HepG2 (cell line): ENCODE results near the gene TRIM28. TPM values are rescaled to one million over a fixed set of nuclear protein-coding genes. Genes with fewer than 3 reads are reported as not detected.

Experiments used
- BCL3 ChIP-seq: sonication (generic); formaldehyde crosslinking; IDR thresholded peaks from 2 replicates; pipeline ENCODE4 v1.5.1; 2020; ENCODE audit warnings: mild to moderate bottlenecking, missing genetic modification reagents, moderate library complexity
- DR1 ChIP-seq: sonication (generic); formaldehyde crosslinking; IDR thresholded peaks from 2 replicates; pipeline ENCODE4 v1.8.0; 2021; ENCODE audit warnings: mild to moderate bottlenecking, missing genetic modification reagents, inconsistent platforms
- ELF1 ChIP-seq: sonication (generic); formaldehyde crosslinking; IDR thresholded peaks from 2 replicates; pipeline ENCODE4 v1.4.0; 2020; ENCODE audit warnings: missing genetic modification reagents
- EZH2 ChIP-seq: conservative IDR thresholded peaks from 2 replicates; pipeline ENCODE4 v1.6.1; 2012; ENCODE audit warnings: mild to moderate bottlenecking, low read depth, low read length, moderate library complexity
- GATA4 ChIP-seq: sonication (generic); IDR thresholded peaks from 2 replicates; pipeline ENCODE4 v1.6.1; 2016; ENCODE audit warnings: antibody characterized with exemption, low read depth, borderline replicate concordance
- KAT8 ChIP-seq: IDR thresholded peaks from 2 replicates; pipeline ENCODE4 v1.6.1; 2016; ENCODE audit warnings: missing genetic modification reagents, missing compliant biosample characterization
- MXD4 ChIP-seq: IDR thresholded peaks from 2 replicates; pipeline ENCODE4 v1.6.1; 2016; ENCODE audit warnings: mild to moderate bottlenecking, missing biosample characterization, missing genetic modification reagents
- NFRKB ChIP-seq: fragments of 450-650 bp; IDR thresholded peaks from 2 replicates; pipeline ENCODE4 v1.6.1; 2017
- SMC3 ChIP-seq: IDR thresholded peaks from 2 replicates; pipeline ENCODE4 v1.6.1; 2011; ENCODE audit warnings: low read length, improper control_type of control experiment
- ZFP36L1 ChIP-seq: sonication (generic); formaldehyde crosslinking; IDR thresholded peaks from 2 replicates; pipeline ENCODE4 v1.8.0; 2022; ENCODE audit warnings: mild to moderate bottlenecking, missing genetic modification reagents, moderate library complexity
- ZFP82 ChIP-seq: sonication (generic); formaldehyde crosslinking; IDR thresholded peaks from 2 replicates; pipeline ENCODE4 v1.5.1; 2020; ENCODE audit warnings: mild to moderate bottlenecking, missing genetic modification reagents, borderline replicate concordance
- ZNF24 ChIP-seq: fragments of 450-650 bp; IDR thresholded peaks from 2 replicates; pipeline ENCODE4 v1.6.1; 2017; ENCODE audit warnings: antibody characterized with exemption, mild to moderate bottlenecking
- ZNF331 ChIP-seq: sonication (generic); formaldehyde crosslinking; IDR thresholded peaks from 2 replicates; pipeline ENCODE4 v1.4.0; 2020; ENCODE audit warnings: missing genetic modification reagents
- ZNF430 ChIP-seq: sonication (generic); formaldehyde crosslinking; IDR thresholded peaks from 2 replicates; pipeline ENCODE4 v1.9.0; 2021; ENCODE audit warnings: mild to moderate bottlenecking, missing genetic modification reagents
- ZNF431 ChIP-seq: sonication (generic); formaldehyde crosslinking; IDR thresholded peaks from 2 replicates; pipeline ENCODE4 v1.9.0; 2022; ENCODE audit warnings: missing genetic modification reagents, low read depth, mild to moderate bottlenecking, borderline replicate concordance
- ZNF451 ChIP-seq: sonication (generic); formaldehyde crosslinking; IDR thresholded peaks from 2 replicates; pipeline ENCODE4 v1.5.0; 2020; ENCODE audit warnings: mild to moderate bottlenecking, missing genetic modification reagents
- ZNF460 ChIP-seq: sonication (generic); formaldehyde crosslinking; IDR thresholded peaks from 2 replicates; pipeline ENCODE4 v1.5.1; 2020; ENCODE audit warnings: missing genetic modification reagents, mild to moderate bottlenecking, borderline replicate concordance
- ZNF616 ChIP-seq: sonication (generic); formaldehyde crosslinking; IDR thresholded peaks from 2 replicates; pipeline ENCODE4 v1.5.0; 2020; ENCODE audit warnings: low read depth, mild to moderate bottlenecking, missing genetic modification reagents
- ZNF652 ChIP-seq: IDR thresholded peaks from 2 replicates; pipeline ENCODE4 v1.6.1; 2016; ENCODE audit warnings: low read depth, borderline replicate concordance
- ZNF761 ChIP-seq: sonication (generic); formaldehyde crosslinking; conservative IDR thresholded peaks from 2 replicates; pipeline ENCODE4 v1.4.0; 2020; ENCODE audit warnings: mild to moderate bottlenecking, missing genetic modification reagents
- ZSCAN22 ChIP-seq: sonication (generic); formaldehyde crosslinking; IDR thresholded peaks from 2 replicates; pipeline ENCODE4 v1.4.0; 2020; ENCODE audit warnings: mild to moderate bottlenecking, missing genetic modification reagents
- ZZZ3 ChIP-seq: sonication (generic); formaldehyde crosslinking; IDR thresholded peaks from 2 replicates; pipeline ENCODE4 v1.4.0; 2020; ENCODE audit warnings: missing genetic modification reagents, mild to moderate bottlenecking, borderline replicate concordance
- polyA plus RNA-seq, 8 experiments: library from polyadenylated mRNA; depleted of rRNA in 3 of 8; stranded (reverse) in 7 of 8; unstranded in 1 of 8; fragments of >200 nt; fragmentation: Illumina TruSeq in 4 of 8; extraction: Trizol in 4 of 8; gene quantifications; 2 replicates each; pipeline versions ENCODE4 v1.2.1 to v1.2.3, GENCODE V29; 2011 to 2016; ENCODE audit warnings: low read depth in 4 of 8, missing spikeins in 1 of 8, mixed read lengths in 1 of 8; ENCODE audit not compliant: insufficient read depth in 1 of 8
- total RNA-seq, 5 experiments: library from RNA; depleted of rRNA; stranded (reverse); fragments of >200 nt; fragmentation: Illumina TruSeq; extraction: Trizol; gene quantifications; 2 replicates each; pipeline ENCODE4 v1.2.3, GENCODE V29; 2016; ENCODE audit warnings: low read depth in 1 of 5
- TF ChIP-seq, protein P1 (sequence below): sonication (generic); formaldehyde crosslinking; IDR thresholded peaks from 2 replicates; pipeline ENCODE4 v1.5.1; 2020; ENCODE audit warnings: mild to moderate bottlenecking, missing genetic modification reagents
- TF ChIP-seq, protein P2 (sequence below): IDR thresholded peaks from 2 replicates; pipeline ENCODE4 v1.6.1; 2016; ENCODE audit warnings: mild to moderate bottlenecking

TRIM28 gene
- total and polyA plus RNA-seq, 2 of the 13 experiments (the other 11 are each of a cell fraction or from before 2014, with no cell fraction given), result 361 to 439 TPM

DNA sequence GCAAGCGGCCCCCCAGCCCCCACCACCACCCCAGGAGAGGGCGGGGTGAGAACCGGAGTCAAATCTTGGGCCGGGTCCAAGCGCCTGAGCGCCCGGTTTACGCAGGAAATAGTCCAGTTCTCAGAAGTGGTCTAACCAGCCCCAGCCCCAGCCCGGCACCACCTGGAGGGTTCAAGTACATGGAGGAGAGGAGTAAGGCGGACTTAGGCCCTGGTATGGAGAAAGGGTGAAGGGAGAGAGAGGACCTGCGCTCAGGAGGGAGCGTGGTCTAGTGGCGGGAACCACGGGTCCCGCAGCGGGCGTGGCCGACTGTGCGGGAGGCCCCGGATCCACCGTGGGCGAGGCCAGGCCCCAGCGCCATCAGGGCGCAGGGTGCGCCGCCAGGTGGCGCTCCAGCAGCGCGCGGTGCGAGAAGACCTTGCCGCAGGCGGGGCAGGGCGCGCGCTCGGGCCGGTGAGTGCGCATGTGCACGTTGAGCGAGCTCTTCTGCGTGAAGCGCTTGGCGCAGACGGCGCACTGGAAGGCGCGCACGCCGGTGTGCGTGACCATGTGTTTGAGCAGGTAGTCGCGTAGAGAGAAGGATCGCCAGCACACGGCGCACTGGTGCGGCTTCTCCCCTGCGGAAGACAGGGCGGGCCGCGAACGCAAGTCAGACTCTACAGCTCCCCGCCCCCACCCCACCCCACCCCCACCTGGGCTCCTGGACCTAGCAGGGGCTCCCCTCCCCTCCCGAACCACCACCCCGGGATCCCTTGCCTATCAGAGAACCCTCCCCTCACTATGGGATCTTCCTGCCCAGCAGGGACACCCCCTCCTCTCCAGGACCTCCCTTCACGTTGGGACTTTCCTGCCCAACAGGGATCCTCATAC lies 29.9 kb upstream of the TRIM28 start (continued):
- TF ChIP-seq, protein P1, sequence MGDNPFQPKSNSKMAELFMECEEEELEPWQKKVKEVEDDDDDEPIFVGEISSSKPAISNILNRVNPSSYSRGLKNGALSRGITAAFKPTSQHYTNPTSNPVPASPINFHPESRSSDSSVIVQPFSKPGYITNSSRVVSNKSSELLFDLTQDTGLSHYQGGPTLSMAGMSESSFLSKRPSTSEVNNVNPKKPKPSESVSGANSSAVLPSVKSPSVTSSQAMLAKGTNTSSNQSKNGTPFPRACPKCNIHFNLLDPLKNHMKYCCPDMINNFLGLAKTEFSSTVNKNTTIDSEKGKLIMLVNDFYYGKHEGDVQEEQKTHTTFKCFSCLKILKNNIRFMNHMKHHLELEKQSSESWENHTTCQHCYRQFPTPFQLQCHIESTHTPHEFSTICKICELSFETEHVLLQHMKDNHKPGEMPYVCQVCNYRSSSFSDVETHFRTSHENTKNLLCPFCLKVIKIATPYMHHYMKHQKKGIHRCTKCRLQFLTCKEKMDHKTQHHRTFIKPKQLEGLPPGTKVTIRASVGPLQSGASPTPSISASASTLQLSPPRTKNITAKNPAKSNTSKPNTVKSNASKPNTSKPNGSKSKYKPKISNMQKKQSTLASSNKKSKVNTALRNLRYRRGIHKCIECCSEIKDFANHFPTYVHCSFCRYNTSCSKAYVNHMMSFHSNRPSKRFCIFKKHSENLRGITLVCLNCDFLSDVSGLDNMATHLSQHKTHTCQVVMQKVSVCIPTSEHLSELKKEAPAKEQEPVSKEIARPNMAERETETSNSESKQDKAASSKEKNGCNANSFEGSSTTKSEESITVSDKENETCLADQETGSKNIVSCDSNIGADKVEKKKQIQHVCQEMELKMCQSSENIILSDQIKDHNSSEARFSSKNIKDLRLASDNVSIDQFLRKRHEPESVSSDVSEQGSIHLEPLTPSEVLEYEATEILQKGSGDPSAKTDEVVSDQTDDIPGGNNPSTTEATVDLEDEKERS (CRISPR knock-in tag), result no peak
- TF ChIP-seq ZNF331 (CRISPR knock-in tag) (peak; percentile 81), ZNF652 (CRISPR knock-in tag) (no peak), ZSCAN22 (0 out of 2 replicates have a peak, but pooled peaks have one; percentile 57), ZNF761 (peak; percentile 85; the same call in 1 of the 2 replicates), DR1 (peak; percentile 29; the same call in 1 of the 2 replicates), SMC3 (peak; percentile 22; the same call in 1 of the 2 replicates), ZNF460 (CRISPR knock-in tag) (no peak), ZZZ3 (CRISPR knock-in tag) (peak; percentile 89), ZNF616 (CRISPR knock-in tag) (peak; percentile 69), ZNF451 (CRISPR knock-in tag) (peak; percentile 86), ZNF24 (no peak), ZFP82 (CRISPR knock-in tag) (no peak), BCL3 (CRISPR knock-in tag) (peak; percentile 87; the same call in 1 of the 2 replicates), KAT8 (CRISPR knock-in tag) (peak; percentile 70), NFRKB (no peak), ZNF431 (CRISPR knock-in tag) (0 out of 2 replicates have a peak, but pooled peaks have one; percentile 77), ZNF430 (CRISPR knock-in tag) (peak; percentile 59; the same call in 1 of the 2 replicates), GATA4 (0 out of 2 replicates have a peak, but pooled peaks have one; percentile 29), ZFP36L1 (CRISPR knock-in tag) (peak; percentile 77; the same call in 1 of the 2 replicates), MXD4 (peak; percentile 81), ELF1 (CRISPR knock-in tag) (no peak), EZH2 (no peak)
- TF ChIP-seq, protein P2, sequence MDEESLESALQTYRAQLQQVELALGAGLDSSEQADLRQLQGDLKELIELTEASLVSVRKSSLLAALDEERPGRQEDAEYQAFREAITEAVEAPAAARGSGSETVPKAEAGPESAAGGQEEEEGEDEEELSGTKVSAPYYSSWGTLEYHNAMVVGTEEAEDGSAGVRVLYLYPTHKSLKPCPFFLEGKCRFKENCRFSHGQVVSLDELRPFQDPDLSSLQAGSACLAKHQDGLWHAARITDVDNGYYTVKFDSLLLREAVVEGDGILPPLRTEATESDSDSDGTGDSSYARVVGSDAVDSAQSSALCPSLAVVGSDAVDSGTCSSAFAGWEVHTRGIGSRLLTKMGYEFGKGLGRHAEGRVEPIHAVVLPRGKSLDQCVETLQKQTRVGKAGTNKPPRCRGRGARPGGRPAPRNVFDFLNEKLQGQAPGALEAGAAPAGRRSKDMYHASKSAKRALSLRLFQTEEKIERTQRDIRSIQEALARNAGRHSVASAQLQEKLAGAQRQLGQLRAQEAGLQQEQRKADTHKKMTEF (CRISPR knock-in tag), result peak; percentile 71; the same call in 1 of the 2 replicates
